Suppressor macrophage treated with lipopolysaccharide for 1 hour (primary cell): ENCODE measurements around the gene BDKRB1.

Experiments used
- DNase-seq, 3 donors: peaks; one replicate each; pipeline ENCODE4 v3.0.0-alpha.2; 2020 to 2022

The BDKRB1 gene

DNA sequence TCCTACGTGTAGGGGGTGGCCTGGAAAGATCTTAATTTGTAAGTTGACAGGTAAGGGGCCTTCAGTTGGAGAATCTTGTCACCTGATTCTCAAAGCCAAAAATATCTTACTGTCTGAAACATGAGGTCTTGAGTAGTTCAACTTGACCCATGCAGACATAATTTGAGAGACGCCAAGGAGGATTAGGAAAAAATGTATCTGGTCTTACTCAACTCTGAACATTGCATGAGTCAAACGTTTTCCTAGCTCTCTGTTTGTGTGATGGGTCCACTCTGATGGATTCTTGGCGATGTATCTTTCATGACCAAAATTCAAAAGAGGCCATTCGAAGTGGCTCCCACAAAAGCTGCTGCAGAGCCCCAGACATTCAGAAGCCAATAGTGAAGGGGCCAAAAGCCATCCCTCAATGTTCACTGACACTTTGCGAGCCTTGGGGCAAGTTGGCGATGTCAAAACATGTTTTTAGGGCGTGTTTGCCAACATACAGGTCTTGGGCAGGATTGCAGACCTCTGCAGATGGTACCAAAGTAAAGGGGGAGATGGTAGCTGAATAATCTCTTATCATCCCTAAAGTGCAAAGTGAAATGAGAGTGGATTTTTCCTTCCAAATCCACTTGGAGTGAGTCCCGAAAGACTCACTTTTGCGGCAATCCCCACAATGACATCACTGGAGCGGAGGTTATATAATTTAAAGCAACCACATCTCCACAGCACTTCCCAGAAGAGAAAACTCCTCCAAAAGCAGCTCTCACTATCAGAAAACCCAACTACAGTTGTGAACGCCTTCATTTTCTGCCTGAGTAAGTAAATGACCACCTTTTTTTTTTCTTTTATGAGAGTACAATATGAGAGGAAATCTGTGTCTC, at the start of gene BDKRB1:
BDKRB1 (plus strand) TSS at position 710 of the 866 bp plus-strand sequence. CDS start 7,473 bp downstream, outside the sequence.
- no peak for DNase-seq

DNA sequence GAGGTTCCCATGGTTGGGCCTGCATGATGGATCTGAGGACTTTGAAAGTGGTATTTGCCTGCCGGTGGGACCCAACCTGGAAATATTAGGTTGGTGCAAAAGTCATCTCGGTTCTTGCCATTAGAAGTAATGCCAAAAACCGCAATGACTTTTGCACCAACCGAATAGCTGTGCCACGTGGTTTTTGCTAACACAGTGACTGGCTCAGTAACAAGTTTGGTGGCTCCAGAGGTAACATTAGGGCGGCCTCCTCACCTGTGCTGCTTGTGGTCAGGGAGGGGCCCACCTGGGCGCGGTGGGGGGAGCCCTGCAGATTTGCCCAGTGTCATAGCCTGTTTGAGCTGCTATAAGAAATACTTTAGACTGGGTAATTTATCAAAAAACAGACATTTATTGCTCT, 49.5 kb upstream of the BDKRB1 start:
- DNase-seq: no peak

DNA sequence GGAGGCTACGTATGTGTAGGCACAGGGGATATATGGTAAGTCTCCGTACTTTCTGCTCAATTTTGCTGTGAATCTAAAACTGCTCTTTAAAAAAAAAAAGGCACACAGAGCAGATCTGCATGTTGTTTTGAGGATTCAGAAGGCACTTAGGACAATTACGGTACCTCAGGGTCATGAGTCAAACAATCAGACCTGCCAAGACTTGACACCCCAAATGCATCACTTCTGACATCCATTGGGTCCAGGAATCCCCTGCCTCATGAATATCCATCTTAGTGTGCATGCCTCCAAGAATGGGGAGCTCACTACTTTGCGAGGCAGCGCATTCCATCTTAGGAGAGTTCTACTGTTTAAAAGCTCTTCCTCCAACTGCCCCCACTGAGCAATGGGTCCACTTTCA, 48.3 kb upstream of the BDKRB1 start:
- no peak for DNase-seq

DNA sequence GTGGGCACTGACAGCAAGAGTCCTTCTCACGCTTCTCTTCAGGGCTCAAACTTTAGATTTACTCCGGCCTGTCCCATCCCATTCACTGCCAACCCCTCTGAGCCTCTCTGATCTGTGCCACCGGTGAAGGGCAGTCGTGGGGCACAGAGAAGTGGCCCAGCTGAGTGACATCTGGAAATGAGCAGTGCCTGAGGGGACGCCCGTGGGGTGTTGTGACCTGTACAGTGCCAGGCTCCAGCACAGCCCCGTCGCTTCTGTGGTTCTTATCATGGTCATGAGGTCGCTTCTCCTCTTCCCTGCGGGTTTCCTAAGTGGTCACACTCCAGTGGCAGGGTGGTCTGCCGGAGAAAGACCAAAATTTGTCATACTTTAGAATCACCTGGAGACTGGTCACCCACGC, 47.3 kb upstream of the BDKRB1 start:
- DNase-seq: no peak

DNA sequence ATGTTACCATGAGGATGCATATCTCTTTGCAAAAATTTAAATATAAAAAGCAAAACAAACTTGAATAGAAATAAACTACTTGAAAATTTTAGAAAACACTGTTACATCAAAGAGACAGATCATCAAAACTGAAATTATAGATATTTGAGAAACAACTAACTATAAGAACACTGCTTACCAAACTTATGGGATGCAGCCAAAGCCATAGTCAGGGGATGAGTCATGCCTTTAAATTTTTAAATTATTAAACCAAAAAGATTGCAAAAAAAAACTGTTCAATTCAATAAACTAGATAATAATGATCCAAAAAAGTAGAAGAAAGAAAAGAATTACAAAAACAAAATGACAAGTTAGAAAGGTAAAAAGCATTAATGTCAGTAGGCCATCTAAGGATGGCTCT, 43.9 kb upstream of the BDKRB1 start:
- DNase-seq: no peak

DNA sequence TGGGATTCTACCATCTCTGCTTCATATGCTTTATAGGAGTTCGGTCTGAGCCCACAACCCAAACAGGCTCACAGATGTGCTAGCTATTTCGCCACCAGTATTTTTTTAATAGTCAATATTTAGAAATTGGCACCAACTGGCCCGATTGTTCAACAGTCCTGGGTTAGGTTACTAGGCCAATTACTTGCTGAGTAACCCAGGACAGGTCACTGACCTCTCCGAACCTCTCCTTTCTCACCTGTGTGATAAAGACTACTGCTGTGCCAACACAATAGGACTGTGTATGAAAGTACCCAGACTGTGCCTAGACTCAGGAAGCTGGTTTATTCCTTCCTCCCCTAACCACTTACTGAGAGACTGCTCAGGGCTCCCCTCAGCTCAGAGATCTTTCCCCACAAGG, 43.1 kb upstream of the BDKRB1 start:
- DNase-seq: no peak

DNA sequence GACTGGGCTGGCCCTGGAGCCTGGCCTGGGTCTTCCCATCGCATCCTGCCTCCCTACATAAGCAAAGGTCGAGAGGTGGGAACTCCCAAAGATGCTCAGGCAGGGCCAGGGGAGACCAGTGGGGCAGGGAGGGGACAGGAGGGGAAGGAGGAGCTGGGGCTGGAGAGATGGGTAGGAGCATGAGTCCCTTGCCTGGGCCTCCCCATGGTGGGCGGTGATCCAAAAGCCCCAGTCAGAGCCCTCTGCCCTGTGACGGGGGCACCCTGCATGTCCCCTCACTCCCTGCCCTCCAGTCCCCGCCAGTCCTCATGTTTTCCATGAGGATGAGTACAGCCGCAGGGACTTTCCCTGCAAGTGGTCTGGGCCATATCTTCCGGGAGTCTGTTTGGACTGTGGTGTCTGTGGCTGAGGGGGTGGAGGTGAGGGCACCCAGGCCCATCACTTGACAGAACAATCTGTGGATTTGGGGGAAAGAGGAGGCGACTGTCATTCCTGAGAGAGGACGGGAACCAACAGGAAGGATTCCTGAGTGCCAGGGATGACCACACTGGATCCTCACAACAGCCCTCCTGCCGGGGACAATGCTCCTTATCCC, 42.0 kb upstream of the BDKRB1 start:
- no peak for DNase-seq

DNA sequence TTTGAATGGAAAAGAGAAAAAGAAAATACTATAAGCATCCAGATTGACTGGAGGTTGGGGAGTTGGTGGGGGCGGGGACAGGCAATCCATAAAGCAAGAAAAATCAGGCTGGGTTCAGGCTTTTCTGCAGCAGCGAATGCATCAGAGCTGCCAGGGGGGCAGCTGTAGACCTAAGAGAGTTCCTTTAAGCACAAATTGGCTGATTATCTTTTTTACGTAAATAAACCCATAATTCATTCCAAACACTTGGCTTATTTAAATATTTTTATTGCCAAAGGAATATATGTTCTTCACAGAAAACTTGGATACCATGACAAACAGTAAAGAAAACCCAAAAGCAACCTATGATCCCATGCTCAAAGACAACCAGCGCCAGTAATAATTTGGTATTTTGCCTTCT, 41.2 kb upstream of the BDKRB1 start:
- no peak for DNase-seq

DNA sequence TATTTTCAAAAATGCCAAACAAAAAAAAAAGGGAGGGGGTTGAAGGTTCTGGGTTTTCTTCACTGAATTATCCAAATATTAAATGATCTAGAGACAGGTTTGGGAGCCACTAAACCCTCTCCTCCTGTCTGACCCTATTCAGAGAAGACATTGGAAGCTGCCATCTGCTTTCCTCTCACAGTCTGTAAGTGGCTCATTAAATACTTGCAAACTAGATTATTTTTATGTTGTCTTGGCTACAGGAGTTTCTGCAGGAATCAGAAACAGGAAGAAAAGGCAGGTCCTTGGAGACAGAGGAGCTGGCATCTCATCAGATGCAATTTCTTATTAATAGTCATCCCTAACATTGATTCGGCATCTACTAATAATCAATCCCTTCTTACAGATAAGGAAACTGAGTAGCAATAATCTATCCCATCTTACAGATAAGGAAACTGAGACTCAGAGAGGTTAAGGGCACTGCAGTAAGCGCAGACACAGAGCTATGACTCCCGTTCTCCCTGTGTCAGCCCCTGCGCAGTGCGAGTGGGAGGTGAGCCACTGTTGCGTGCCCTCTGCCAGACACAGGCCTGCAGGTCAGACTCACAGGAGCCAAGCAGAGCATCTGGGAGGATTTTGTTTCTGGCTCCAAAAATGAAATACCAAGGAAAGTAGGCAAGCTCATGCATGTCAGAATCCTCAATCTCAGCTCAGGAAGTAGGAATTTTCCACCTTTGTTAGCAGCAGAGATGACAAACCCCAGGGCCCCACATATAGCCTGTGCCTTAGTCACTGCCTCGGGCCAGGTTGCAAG, 40.4 kb upstream of the BDKRB1 start:
- no peak for DNase-seq

DNA sequence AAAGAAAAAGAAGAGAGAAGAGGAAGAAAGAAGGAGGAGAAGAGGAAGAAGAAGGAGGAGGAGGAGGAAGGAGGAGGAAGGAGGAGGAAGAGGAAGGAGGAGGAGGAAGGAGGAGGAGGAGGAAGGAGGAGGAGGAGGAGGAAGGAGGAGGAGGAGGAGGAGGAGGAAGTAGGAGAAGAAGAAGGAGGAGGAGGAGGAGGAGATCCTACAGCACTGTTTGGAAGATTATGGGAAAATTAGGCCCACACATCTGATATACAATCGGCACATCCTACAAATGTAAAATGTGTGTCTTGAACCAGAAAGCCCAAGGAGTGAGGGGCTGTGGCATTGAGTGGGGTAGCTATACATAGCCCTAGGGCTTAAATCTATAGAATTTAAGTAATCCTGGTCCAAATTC, 39.4 kb upstream of the BDKRB1 start:
- DNase-seq: no peak

DNA sequence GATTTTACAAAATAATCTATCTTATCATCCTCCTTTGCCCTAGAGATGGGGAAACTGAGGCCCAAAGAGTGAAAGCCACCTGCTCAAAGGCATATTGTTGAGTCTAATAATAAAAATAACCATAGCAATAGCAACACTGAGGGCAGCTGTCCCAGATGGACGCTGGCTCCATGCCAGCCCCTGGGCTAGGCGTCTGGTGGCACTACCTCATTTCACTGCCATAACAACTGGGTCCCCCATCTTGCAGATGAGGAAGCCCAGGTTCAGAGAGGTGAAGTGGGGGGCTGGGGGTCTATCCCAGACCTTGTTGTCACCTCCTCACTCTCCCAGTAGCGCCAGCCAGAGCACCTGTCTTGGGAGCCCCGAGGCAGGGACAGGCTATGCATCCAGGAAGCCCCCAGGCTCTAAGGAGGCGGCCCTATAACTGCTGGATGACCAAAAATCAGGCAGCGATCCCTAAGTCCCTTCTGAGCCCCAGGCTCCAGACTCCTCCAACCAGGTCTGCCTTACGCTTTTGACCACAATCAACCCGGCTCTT, 38.6 kb upstream of the BDKRB1 start:
- DNase-seq: no peak

DNA sequence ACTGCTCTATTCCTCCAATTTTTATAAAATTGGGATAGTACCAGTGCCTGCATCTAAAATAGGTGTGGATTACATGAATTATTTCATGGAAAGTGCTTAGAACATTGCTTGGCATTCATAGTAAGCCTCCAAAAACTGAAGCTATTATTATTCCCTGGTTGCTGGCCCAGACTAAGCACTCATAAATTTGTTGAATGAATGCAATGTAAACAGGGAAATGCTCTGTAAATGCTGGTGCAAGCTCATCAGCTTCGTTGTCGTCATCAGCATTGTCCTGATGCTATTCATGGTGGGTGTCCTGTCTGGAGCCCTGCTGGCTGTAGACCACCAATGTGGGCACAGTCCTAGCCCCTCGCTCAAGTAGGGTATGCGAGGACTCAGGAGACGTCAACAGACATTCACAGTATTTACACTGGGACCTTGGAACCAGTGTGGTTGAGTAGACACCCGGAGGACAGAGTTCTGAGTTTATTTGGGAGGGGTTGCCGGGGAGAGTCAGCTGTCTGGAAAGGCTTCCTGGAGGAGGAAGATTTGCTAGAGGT, 34.8 kb upstream of the BDKRB1 start:
- DNase-seq: no peak

DNA sequence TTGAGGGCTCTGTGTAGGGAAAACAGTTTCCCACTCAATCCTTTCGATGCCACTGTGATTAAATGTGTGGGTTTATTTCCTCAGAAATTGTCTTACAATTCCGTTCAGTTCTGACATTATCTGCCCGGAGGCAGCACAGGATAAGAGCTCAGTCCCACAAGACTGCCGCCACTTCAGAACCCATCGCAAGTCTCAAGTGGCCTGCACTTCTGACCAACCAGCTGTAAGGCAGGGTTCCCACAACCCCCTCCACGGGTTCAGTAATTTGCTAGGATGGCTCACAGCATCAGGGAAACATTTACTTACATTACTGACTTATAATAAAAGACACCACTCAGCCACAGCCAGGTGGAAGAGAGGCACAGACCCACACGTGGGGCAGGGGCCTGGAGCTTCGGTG, 34.2 kb upstream of the BDKRB1 start:
- DNase-seq: no peak

DNA sequence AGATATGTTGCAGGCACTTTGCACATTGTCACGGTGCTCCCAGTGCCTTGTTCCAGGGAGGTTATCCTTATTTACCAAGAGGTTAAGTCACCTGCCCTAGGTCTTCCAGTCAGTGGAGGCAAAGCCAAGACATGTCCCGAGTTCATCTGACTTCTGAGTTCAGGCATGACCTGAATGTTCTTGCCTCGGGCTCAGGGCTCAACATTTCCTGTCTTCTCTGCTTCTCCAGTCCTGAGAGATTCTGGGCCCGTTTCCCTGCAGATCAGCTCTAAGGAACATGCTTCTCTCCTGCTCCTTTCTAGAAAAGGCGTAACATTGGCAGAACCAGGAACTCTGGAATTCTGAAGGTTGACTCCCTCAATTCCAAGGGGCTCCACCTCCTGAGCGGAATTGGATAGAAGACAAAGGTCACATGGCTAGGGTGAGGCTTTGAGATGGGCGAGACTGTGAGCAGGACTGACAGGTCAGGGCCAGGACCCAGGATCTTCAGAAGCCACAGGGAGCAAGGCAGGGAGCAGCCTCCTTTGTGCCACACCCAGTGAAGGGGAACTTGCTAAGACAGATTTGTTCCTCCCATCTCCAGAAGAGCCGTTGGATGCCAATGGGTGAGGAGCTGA, 31.4 kb upstream of the BDKRB1 start:
- no peak for DNase-seq

DNA sequence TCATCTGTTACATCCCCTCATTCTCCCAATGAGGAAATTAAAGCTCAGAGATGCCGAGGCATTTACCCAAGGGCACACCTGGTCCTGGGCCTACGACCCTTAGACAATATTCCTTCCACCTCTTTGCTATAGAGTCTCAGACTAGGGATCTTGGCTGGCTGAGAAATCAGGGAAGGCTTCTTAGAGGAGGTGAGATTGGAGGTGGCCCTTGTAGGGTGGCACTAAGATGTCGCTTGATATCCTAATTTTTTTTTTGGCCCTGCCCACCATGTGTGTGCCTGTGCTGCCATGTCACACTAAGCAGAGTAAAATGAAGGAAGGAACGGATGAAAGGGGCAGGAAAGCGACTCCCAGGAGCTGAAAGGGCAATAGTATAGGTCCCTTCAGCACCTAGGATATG, 30.8 kb upstream of the BDKRB1 start:
- DNase-seq: no peak

DNA sequence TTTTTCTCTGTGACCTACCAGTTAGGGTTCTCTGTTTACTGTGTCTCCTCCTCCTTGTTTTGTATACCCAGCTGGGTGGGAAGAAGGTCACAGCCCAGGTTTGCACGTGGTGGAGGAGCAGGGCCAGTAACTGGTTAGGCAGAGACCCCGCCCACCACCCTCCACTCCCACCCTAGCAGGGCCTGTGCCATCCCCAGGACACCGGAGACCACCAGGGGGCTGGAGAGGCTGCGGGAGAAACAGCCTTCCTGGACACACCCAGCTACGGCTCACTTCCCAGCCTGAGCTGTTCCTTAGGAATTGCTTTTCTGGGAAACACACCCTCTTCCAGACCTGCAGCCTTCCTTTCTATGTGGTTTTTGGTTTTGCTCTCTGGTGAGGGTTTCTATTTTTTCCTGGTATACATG, 30.3 kb upstream of the BDKRB1 start:
- DNase-seq: no peak

DNA sequence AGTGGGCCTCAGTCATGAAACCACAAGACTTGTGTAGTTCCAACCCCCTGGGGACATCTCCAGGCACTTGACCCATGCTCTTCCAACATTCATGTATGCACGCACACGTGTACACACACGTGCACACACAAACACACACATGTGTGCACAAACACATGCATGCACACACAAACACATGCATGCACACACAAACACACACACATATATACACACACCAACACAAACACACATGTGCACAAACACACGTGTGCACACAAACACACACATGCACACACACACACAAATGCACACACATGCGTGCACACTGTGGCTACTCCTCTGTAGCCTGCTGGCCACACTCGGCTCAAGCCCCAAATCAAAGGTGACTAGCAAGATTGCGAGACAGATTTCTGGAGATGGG, 28.6 kb upstream of the BDKRB1 start:
- no peak for DNase-seq

DNA sequence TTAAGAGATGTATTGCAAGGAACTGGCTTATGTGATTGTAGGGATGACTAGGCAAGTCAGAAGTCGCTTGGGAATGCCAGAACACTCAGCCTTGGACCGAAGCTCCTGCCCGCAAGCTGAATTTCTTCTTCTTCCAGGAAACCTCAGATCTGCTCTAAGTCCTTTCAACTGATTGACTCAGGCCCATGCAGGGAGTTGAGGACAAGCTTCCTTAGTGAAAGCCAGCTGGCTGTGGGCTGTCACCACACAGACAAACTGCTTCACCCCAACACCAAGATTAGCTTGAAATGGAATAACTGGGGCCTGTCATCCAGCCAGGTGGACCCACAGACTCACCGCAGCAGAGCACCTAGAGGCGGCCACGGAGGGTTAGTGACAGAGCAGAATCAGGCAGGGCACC, 26.7 kb upstream of the BDKRB1 start:
- DNase-seq: no peak

DNA sequence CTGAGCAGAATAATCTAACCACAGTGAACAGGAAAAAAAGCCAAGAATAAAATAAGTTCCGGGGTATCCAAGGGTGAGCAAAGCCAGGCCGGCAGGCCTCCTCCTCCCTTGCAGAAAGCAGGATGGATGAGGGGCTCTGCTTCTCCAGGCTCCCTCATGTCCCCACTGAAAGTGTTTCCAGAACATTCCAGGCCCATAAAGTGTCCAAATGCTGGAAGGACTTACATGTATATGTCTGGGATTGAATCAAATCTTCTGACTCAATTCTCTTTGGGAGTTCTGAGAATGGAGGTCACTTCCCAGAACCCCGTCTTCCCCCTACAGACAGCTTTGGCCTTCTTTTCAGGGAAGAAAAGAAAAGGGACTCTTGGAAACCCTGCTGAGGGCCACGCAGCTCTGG, 25.0 kb upstream of the BDKRB1 start:
- no peak for DNase-seq

DNA sequence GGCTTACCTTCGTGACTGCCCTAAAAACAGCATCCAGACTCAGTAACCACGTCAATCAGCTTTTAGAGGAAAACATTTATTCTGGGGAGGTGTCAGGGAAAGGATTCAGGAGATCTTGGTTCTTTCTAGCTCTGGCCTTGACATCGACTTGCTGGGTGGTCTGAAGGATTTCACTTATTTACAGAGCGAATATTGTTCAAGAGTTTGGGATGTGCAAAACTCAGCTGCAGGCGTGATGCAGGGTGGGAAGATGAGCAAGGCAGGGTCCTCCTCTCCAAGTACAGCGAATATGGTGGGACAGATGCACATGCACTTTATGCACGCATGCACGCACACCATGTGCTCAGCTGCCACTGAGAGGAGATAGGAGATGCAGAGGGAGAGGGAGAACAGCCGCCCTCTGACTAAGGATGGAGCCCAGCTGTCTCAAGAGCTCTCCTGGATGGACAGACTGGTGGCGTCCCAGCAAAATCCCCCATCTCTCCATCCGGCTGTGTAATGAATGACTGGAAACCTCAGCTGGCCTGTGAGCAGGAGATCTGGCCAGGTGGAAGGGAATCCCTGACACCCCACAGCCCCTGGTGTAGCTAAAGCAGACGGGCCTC, 24.4 kb upstream of the BDKRB1 start:
- DNase-seq: no peak

DNA sequence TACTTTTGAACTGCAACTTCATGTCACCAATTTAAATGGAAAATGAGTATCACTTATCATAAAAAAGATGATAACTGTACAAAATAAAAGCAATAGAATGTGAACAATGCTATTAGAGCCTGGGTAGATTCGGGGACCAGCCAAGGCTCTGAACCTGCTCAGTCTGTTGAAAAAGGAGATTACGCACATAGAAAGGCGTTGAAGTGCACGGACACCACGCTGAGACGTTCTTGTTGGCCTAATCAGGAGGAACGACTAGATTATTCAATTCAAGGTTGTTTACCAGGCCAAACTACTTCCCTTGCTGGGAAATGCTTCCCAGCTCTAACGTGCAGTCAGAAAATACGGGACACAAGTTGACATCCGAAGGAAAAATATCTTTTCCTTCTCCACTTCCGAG, 23.5 kb upstream of the BDKRB1 start:
- DNase-seq: no peak

DNA sequence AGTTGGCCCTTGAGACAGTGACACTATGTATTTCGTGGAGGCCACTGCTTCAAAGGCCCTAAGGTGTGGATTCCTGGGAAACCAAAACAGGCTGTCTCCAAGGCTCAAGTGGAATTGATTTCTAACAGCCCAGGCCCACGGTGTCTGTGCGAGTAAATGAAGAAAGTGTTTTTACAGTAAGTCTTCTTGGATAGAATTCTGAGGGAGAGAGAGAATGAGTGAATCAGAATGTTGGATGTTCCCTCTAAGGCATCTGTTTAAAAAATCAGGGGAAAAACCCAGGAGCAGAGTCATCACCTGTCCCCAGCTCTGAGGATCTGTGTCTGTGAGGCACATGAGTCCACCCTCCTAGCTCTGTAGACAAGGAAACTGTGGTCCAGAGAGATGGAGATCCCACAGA, 22.3 kb upstream of the BDKRB1 start:
- DNase-seq: no peak
